SJSA1 (cell line): ENCODE measurements around the gene SALL3. TPM values are rescaled to one million over a fixed set of nuclear protein-coding genes. Genes with fewer than 3 reads are reported as not detected.

ENCODE experiments used
- DNase-seq, 2 experiments: peaks; one replicate each; pipeline ENCODE4 v3.0.0-alpha.2; 2015 to 2020; ENCODE audit warnings: low spot score in 2 of 2, low read depth in 1 of 2
- H3K27ac ChIP-seq: fragments of 250-450 bp; sonication (Bioruptor Pico); 2 replicates; pipeline ENCODE4 v1.5.1; 2020; ENCODE audit warnings: mild to moderate bottlenecking, moderate library complexity
- H3K27me3 ChIP-seq: fragments of 250-450 bp; sonication (Bioruptor Pico); replicated peaks from 2 replicates; pipeline ENCODE4 v1.5.1; 2020; ENCODE audit warnings: mild to moderate bottlenecking, moderate library complexity
- H3K36me3 ChIP-seq: fragments of 250-450 bp; sonication (Bioruptor Pico); 2 replicates; pipeline ENCODE4 v1.5.1; 2020; ENCODE audit warnings: mild to moderate bottlenecking
- H3K4me1 ChIP-seq: fragments of 250-450 bp; sonication (Bioruptor Pico); replicated peaks from 2 replicates; pipeline ENCODE4 v1.6.1; 2021; ENCODE audit warnings: mild to moderate bottlenecking
- H3K4me3 ChIP-seq: fragments of 250-450 bp; sonication (Bioruptor Pico); 2 replicates; pipeline ENCODE4 v1.5.1; 2020; ENCODE audit warnings: mild to moderate bottlenecking
- H3K9me3 ChIP-seq: fragments of 250-450 bp; sonication (Bioruptor Pico); replicated peaks from 2 replicates; pipeline ENCODE4 v1.5.1; 2020; ENCODE audit warnings: mild to moderate bottlenecking
- total RNA-seq: library from RNA; depleted of rRNA; stranded (reverse); fragments of >200 nt; shearing (Covaris generic); gene quantifications from 2 replicates; pipeline ENCODE4 v1.2.3, GENCODE V29; 2014

The SALL3 gene
- total RNA-seq, 1 experiment from 2014 or later, result 0.03 TPM

DNA sequence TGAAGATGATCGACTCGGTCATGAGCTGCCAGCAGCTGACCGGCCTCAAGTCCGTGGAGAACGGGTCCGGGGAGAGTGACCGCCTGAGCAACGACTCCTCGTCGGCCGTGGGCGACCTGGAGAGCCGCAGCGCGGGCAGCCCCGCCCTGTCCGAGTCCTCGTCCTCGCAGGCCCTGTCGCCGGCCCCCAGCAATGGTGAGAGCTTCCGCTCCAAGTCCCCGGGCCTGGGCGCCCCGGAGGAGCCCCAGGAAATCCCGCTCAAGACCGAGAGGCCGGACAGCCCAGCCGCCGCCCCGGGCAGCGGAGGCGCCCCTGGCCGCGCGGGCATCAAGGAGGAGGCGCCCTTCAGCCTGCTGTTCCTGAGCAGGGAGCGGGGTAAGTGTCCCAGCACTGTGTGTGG is 14.9 kb downstream of the SALL3 start:
- no peaks in the 10 kb centered on the region for H3K4me1 ChIP-seq
- no peak for DNase-seq
- no peak overlapping the region for H3K27ac ChIP-seq
- no peak overlapping the region for H3K4me3 ChIP-seq
- peaks cover 15% of the 10 kb centered on the region; the same call in 1 of the 2 replicates for H3K9me3 ChIP-seq
- no peaks in the 10 kb centered on the region for H3K27me3 ChIP-seq
- H3K36me3 ChIP-seq, result no peaks in the 10 kb centered on the region

DNA sequence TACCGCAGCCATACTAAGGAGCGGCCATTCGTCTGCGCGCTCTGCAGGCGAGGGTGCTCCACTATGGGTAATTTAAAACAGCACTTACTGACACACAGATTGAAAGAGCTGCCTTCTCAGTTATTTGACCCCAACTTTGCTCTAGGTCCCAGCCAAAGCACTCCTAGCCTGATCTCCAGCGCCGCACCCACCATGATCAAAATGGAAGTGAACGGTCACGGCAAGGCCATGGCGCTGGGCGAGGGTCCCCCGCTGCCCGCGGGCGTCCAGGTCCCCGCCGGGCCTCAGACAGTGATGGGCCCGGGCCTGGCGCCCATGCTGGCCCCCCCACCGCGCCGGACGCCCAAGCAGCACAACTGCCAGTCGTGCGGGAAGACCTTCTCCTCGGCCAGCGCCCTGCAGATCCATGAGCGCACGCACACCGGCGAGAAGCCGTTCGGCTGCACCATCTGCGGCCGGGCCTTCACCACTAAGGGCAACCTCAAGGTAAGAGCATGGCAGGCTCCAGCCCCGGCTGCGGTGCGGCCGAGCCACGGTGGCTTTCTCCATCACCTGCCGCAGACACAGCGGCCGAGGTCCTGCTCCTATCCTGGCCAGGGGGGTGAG is 15.5 kb downstream of the SALL3 start:
- peaks cover 15% of the 10 kb centered on the region; the same call in 1 of the 2 replicates for H3K9me3 ChIP-seq
- no peak for DNase-seq
- H3K4me1 ChIP-seq, result no peaks in the 10 kb centered on the region
- no peak overlapping the region for H3K4me3 ChIP-seq
- H3K27ac ChIP-seq, result no peak overlapping the region
- no peaks in the 10 kb centered on the region for H3K27me3 ChIP-seq
- no peaks in the 10 kb centered on the region for H3K36me3 ChIP-seq

GRCh38 chr18:78995740-78996395 is 16.2 kb downstream of the SALL3 start:
- Histone ChIP-seq H3K4me1 (no peaks in the 10 kb centered on the region), H3K27me3 (no peaks in the 10 kb centered on the region), H3K36me3 (no peaks in the 10 kb centered on the region), H3K4me3 (no peak overlapping the region), H3K27ac (no peak overlapping the region), H3K9me3 (peaks cover 15% of the 10 kb centered on the region; the same call in 1 of the 2 replicates)
- no peak for DNase-seq

- no peak for DNase-seq
- Histone ChIP-seq H3K36me3 (no peaks in the 10 kb centered on the region), H3K4me3 (no peak overlapping the region), H3K27me3 (no peaks in the 10 kb centered on the region), H3K4me1 (no peaks in the 10 kb centered on the region), H3K9me3 (peaks cover 15% of the 10 kb centered on the region; the same call in 1 of the 2 replicates), H3K27ac (no peak overlapping the region)
Measured at GRCh38 chr18:78996741-78997490, 17.3 kb downstream of the SALL3 start.

DNA sequence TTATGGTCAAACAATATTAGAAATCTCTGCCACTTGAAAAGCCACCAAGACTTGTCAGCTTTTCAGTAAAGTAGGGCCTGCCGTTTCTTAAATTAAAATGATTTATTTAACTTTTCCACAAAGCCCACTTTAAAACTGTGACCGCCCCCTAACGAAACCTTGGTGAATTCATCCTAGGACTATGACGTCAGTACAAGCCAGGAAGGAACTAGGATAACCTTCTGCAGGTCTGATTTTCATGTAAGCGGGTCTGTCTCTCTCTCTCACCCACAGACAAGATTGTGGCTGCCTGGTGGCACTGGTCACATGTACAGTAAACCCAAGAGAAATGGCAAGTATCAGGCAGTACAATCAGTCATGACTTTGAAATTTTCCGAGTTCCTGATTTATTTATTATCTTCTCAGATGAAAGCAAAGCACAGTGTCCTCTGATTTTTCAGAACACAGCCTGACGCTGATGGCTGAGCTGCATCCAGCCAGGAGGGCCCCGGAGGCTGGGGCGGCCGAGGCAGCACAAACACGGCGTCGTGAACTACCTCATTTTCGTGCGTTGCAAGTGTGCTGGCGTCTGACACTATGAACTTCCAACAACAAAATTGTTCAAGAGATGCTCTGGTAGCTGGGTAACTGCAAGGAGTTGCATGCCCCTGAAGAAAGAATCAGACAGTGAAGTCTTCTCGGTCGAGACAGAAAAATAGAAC is 18.9 kb downstream of the SALL3 start:
- Histone ChIP-seq H3K9me3 (peaks cover 8% of the 10 kb centered on the region; the same call in 1 of the 2 replicates), H3K36me3 (no peaks in the 10 kb centered on the region), H3K4me1 (no peaks in the 10 kb centered on the region), H3K27ac (no peak overlapping the region), H3K27me3 (no peaks in the 10 kb centered on the region), H3K4me3 (no peak overlapping the region)
- DNase-seq, result no peak

GRCh38 chr18:78999939-79000338 is 20.3 kb downstream of the SALL3 start:
- Histone ChIP-seq H3K4me1 (no peaks in the 10 kb centered on the region), H3K27me3 (no peaks in the 10 kb centered on the region), H3K36me3 (no peaks in the 10 kb centered on the region), H3K27ac (no peak overlapping the region), H3K4me3 (no peak overlapping the region), H3K9me3 (peaks cover 3% of the 10 kb centered on the region; the same call in 1 of the 2 replicates)
- no peak for DNase-seq

DNA sequence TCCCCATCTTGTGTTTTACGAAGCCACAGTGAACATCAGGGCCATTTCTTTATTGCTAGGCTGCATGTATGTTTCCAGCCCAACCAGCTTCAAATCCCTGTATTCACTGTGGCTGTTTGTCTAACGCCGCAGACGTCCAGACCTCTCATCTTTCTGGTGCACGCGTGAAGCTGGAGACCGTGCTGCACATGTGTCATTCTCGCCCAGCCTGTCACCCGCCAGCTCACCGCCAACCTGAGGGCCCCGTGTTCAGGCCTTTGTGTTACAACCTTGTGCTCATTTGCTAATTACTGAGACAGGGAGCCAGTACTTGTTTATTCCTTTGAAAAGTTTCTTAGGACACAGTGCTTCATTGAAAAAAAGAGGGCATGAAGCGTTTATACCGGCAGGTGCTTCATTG is 21.4 kb downstream of the SALL3 start:
- no peak for DNase-seq
- no peaks in the 10 kb centered on the region for H3K9me3 ChIP-seq
- H3K27ac ChIP-seq, result no peak overlapping the region
- no peaks in the 10 kb centered on the region for H3K36me3 ChIP-seq
- H3K27me3 ChIP-seq, result no peaks in the 10 kb centered on the region
- no peak overlapping the region for H3K4me3 ChIP-seq
- no peaks in the 10 kb centered on the region for H3K4me1 ChIP-seq

- Histone ChIP-seq H3K9me3 (no peaks in the 10 kb centered on the region), H3K4me1 (no peaks in the 10 kb centered on the region), H3K27me3 (no peaks in the 10 kb centered on the region), H3K27ac (no peak overlapping the region), H3K4me3 (no peak overlapping the region), H3K36me3 (no peaks in the 10 kb centered on the region)
- no peak for DNase-seq
Measured at GRCh38 chr18:79005653-79006052, 26.0 kb downstream of the SALL3 start.

DNA sequence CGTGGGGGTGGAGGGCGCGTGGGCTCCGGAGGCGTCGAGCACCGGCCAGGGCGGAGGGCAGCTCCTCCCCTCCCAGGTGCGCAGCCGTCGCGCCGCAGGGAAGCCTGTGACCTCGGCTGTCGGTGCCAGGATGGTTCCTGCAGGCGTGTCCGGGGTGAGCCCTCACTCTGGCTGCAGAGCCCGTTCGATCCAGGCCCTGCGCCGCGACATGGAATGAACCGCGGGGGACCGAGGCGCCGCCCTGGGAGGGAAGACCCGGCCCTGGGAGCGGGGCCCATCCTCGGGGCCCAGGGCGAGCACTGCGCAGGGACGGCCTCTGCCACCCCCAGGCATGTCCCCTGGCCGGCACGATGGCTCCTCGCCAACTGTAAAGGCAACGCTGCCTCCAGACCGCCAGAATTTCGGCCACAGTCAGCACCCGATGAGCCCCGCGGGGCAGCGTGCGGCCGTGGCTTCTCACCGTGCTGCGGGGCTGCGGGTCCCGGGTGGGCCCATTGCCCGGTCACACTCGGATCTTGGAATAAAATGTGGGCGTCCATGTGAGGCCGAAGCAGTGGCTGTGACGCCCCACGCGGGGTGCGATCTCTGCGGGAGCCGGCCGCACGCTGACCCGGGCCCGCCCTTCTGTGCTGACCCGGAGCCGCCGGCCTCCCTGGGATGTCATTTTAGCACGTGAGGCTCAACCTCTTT is 26.6 kb downstream of the SALL3 start:
- H3K27ac ChIP-seq, result no peak overlapping the region
- H3K36me3 ChIP-seq, result no peaks in the 10 kb centered on the region
- DNase-seq, result no peak
- no peaks in the 10 kb centered on the region for H3K27me3 ChIP-seq
- no peaks in the 10 kb centered on the region for H3K9me3 ChIP-seq
- no peaks in the 10 kb centered on the region for H3K4me1 ChIP-seq
- no peak overlapping the region for H3K4me3 ChIP-seq

- no peak for DNase-seq
- H3K27me3 ChIP-seq, result no peaks in the 10 kb centered on the region
- no peak overlapping the region for H3K4me3 ChIP-seq
- no peaks in the 10 kb centered on the region for H3K4me1 ChIP-seq
- H3K27ac ChIP-seq, result no peak overlapping the region
- no peaks in the 10 kb centered on the region for H3K9me3 ChIP-seq
- H3K36me3 ChIP-seq, result no peaks in the 10 kb centered on the region
Measured at GRCh38 chr18:79007440-79007839, 27.8 kb downstream of the SALL3 start.

GRCh38 chr18:79008356-79008940 is 28.8 kb downstream of the SALL3 start:
- Histone ChIP-seq H3K27me3 (peaks cover 5% of the 10 kb centered on the region), H3K4me3 (no peak overlapping the region), H3K9me3 (no peaks in the 10 kb centered on the region), H3K27ac (no peak overlapping the region), H3K4me1 (no peaks in the 10 kb centered on the region), H3K36me3 (no peaks in the 10 kb centered on the region)
- DNase-seq, result no peak

GRCh38 chr18:79010802-79011201 is 31.2 kb downstream of the SALL3 start:
- Histone ChIP-seq H3K4me3 (no peak overlapping the region), H3K27me3 (peaks cover 6% of the 10 kb centered on the region), H3K36me3 (no peaks in the 10 kb centered on the region), H3K4me1 (no peaks in the 10 kb centered on the region), H3K9me3 (no peaks in the 10 kb centered on the region), H3K27ac (no peak overlapping the region)
- no peak for DNase-seq

DNA sequence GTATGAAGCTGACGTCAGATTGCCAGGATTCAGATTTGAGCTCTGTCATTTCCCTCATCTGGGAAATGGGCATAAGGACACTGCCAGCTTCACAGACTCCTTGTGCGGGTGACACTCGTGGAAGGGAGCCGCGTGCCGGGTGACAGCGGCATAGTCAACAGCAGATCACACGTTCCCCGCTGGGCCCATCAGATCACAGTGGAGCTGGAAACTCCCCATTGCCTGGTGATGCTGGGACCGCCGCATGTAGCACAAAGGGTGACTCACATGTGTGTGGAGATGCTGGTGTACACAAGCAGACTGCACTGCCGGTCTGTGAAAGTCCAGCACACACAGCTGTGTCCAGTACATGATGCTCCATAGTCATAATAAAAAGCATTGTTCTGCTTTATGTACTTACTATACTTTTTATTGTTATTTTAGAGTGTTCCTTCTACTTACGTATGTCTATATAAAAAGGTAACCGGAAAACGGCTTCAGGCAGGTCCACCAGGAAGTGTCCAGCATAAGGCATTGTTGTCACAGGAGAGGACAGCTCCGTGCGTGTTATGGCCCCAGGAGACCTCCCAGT is 31.8 kb downstream of the SALL3 start:
- Histone ChIP-seq H3K4me1 (no peaks in the 10 kb centered on the region), H3K4me3 (no peak overlapping the region), H3K27ac (no peak overlapping the region), H3K27me3 (peaks cover 6% of the 10 kb centered on the region), H3K9me3 (no peaks in the 10 kb centered on the region), H3K36me3 (no peaks in the 10 kb centered on the region)
- no peak for DNase-seq
